Small intestine (tissue), 7 donors: ENCODE measurements around the gene PDXP. TPM values are rescaled to one million over a fixed set of nuclear protein-coding genes. Genes with fewer than 3 reads are reported as not detected.

Source experiments
- DNase-seq, 2 donors: peaks; one replicate each; pipeline versions ENCODE4 v3.0.0 to v3.0.0-alpha.2; 2013
- FAIRE-seq: peaks from 2 replicates; lab custom pipeline; 2012; peaks lifted over from hg19 to GRCh38; lab: Jason Lieb, UNC
- H3K27ac ChIP-seq, 3 donors: one replicate each; pipeline ENCODE4 v1.5.1; 2013; ENCODE audit warnings: low read length in 2 of 3, mild to moderate bottlenecking in 2 of 3, control low read depth in 1 of 3, inconsistent platforms in 1 of 3, low read depth in 1 of 3, moderate library complexity in 1 of 3
- H3K27me3 ChIP-seq, 3 donors: one replicate each; pipeline ENCODE4 v1.6.1; 2013; ENCODE audit warnings: low read length in 3 of 3, inconsistent platforms in 1 of 3; ENCODE audit not compliant: control insufficient read depth in 3 of 3, insufficient read depth in 3 of 3
- H3K36me3 ChIP-seq, 3 donors: one replicate each; pipeline ENCODE4 v1.6.1; 2013; ENCODE audit warnings: low read length in 3 of 3, inconsistent platforms in 1 of 3, low read depth in 1 of 3, mild to moderate bottlenecking in 1 of 3, moderate library complexity in 1 of 3; ENCODE audit not compliant: control insufficient read depth in 3 of 3, insufficient read depth in 2 of 3
- H3K4me1 ChIP-seq, 3 donors: one replicate each; pipeline ENCODE4 v1.6.1; 2013; ENCODE audit warnings: low read length in 2 of 3, inconsistent platforms in 1 of 3, low read depth in 1 of 3, mild to moderate bottlenecking in 1 of 3, moderate library complexity in 1 of 3; ENCODE audit not compliant: control insufficient read depth in 3 of 3, insufficient read depth in 2 of 3
- H3K4me3 ChIP-seq, 3 donors: one replicate each; pipeline ENCODE4 v1.5.1; 2013; ENCODE audit warnings: low read length in 3 of 3, control low read depth in 1 of 3, inconsistent platforms in 1 of 3, low read depth in 1 of 3, mild to moderate bottlenecking in 1 of 3, moderate library complexity in 1 of 3
- H3K9me3 ChIP-seq, 2 donors: one replicate each; pipeline ENCODE4 v1.6.1; 2013; ENCODE audit warnings: low read depth in 1 of 2, low read length in 1 of 2; ENCODE audit not compliant: control insufficient read depth in 2 of 2, insufficient read depth in 1 of 2
- WGBS, 3 donors: extraction: QIAGEN DNeasy Blood & Tissue Kit; methylation state at CpG; one replicate each; pipeline ENCODE4 v1.1.7; 2013; 5-methylcytosine and 5-hydroxymethylcytosine counted together
- polyA plus RNA-seq, 4 donors: library from polyadenylated mRNA; stranded (reverse) in 3 of 4; unstranded in 1 of 4; fragments of 200-250 nt in 3 of 4; fragments of 120-200 nt in 1 of 4; gene quantifications; one replicate each; pipeline versions ENCODE4 v1.2.1 to v1.2.3, GENCODE V29; 2013
- donor health status: healthy with polysubstance abuse.
- donor health status: control.
- donor health status: control.
- donor health status: Bipolar disorder and iron deficiency.
- donor health status: healthy.

PDXP gene
- polyA plus RNA-seq, 4 donors: 24.1 to 98.6 (median 57.3) TPM

GRCh38 chr22:37710675-37711074 is 52.2 kb downstream of the PDXP start:
- Histone ChIP-seq H3K27me3 (no peaks in the 10 kb centered on the region), H3K4me3 (no peak overlapping the region), H3K9me3 (peaks cover 0 to 6% of the 10 kb centered on the region in 2 donors), H3K4me1 (no peaks in the 10 kb centered on the region), H3K27ac (no peak overlapping the region), H3K36me3 (peaks cover 0 to 28% (median 0%) of the 10 kb centered on the region in 3 donors)
- FAIRE-seq (no peak), DNase-seq (no peak)
- WGBS, 3 donors: 74 to 80% (median 78%) methylated on average over 3 of the region's 3 CpGs

DNA sequence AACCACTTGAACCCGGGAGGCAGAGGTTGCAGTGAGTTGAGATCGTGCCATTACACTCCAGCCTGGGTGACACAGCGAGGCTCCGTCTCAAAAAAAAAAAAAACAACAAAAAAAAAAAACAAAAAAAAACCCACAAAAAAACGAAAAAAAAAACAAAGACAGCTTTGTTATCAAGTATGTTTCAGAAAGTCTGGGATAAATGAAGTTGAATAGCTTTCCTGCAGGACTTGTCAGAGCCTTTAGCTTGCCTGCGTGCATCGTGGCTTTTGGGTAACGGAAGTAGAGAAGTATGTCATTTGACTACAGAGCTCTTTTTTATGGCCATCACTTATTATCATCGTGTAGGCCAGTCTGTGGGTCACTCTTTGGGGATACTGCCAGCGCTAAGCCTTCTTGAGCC is 53.0 kb downstream of the PDXP start:
- H3K27me3 ChIP-seq: no peaks in the 10 kb centered on the region
- no peak for FAIRE-seq
- peaks cover 0 to 24% (median 0%) of the 10 kb centered on the region in 3 donors for H3K36me3 ChIP-seq
- no peaks in the 10 kb centered on the region for H3K4me1 ChIP-seq
- WGBS, 3 donors: 88 to 92% (median 91%) methylated on average over 10 of the region's 10 CpGs
- H3K27ac ChIP-seq: no peak overlapping the region
- no peak overlapping the region for H3K4me3 ChIP-seq
- DNase-seq: no peak
- H3K9me3 ChIP-seq: peaks cover 0 to 6% of the 10 kb centered on the region in 2 donors

- no peak overlapping the region for H3K27ac ChIP-seq
- 89 to 94% (median 90%) methylated on average over 7 of the region's 7 CpGs for WGBS, 3 donors
- H3K4me3 ChIP-seq: no peak overlapping the region
- peaks cover 0 to 6% of the 10 kb centered on the region in 2 donors for H3K9me3 ChIP-seq
- FAIRE-seq (no peak), DNase-seq (no peak)
- peaks cover 0 to 23% (median 0%) of the 10 kb centered on the region in 3 donors for H3K36me3 ChIP-seq
- no peaks in the 10 kb centered on the region for H3K4me1 ChIP-seq
- no peaks in the 10 kb centered on the region for H3K27me3 ChIP-seq
Observed at GRCh38 chr22:37713761-37714160, 55.2 kb downstream of the PDXP start.

DNA sequence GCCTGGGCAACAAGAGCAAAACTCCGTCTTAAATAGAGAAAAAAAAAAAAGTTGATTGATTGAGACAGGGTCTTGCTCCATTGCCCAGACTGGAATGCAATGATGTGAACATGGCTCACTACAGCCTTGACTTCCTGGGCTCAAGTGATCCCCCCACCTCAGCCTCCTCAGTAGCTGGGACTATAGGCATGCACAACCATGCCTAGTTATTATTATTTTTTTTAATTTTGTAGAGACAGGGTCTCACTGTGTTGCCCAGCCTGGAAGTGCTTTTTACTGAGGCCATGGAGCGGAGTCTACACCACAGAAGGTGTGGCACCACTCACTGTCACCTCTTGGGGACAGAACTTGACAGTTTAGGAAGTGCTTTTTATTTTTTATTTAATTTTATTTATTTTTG is 56.1 kb downstream of the PDXP start:
- FAIRE-seq: no peak
- 85 to 98% (median 88%) methylated on average over 2 of the region's 2 CpGs for WGBS, 3 donors
- Histone ChIP-seq H3K4me1 (no peaks in the 10 kb centered on the region), H3K4me3 (no peak overlapping the region), H3K27me3 (no peaks in the 10 kb centered on the region), H3K27ac (no peak overlapping the region), H3K36me3 (peaks cover 0 to 19% (median 0%) of the 10 kb centered on the region in 3 donors), H3K9me3 (no peaks in the 10 kb centered on the region)
- DNase-seq: no peak

- Histone ChIP-seq H3K4me3 (no peak overlapping the region), H3K27me3 (no peaks in the 10 kb centered on the region), H3K27ac (no peak overlapping the region), H3K4me1 (no peaks in the 10 kb centered on the region), H3K9me3 (no peaks in the 10 kb centered on the region), H3K36me3 (peaks cover 0 to 15% (median 0%) of the 10 kb centered on the region in 3 donors)
- DNase-seq (no peak), FAIRE-seq (no peak)
- 87 to 98% (median 97%) methylated on average over 7 of the region's 7 CpGs for WGBS, 3 donors
Observed at GRCh38 chr22:37715760-37716159, 57.2 kb downstream of the PDXP start.

Other genes with a start within 250 kb of the PDXP start
- under 1 TPM in 2 of 4 donors, not detected in 2; 0.07 to 0.16 TPM for gene ELFN2, start 231.2 kb upstream of the PDXP start, polyA plus RNA-seq
- gene MFNG, start 172.3 kb upstream of the PDXP start, polyA plus RNA-seq: 10 to 100 TPM in 3 of 4 donors, 1 to 10 TPM in 1; 7.3 to 21.3 (median 19.9) TPM
- 100 to 1,000 TPM in 2 of 4 donors, 10 to 100 TPM in 2; 31.5 to 129 (median 88.8) TPM for gene CARD10, start 139.3 kb upstream of the PDXP start, polyA plus RNA-seq
- 10 to 100 TPM; 19.7 to 81.5 (median 35.3) TPM for gene CDC42EP1, start 98.2 kb upstream of the PDXP start, polyA plus RNA-seq
- 100 to 1,000 TPM; 174 to 485 (median 233) TPM for gene LGALS2, start 78.6 kb upstream of the PDXP start, polyA plus RNA-seq
- 10 to 100 TPM; 42.8 to 73.2 (median 56.0) TPM for gene GGA1, start 49.9 kb upstream of the PDXP start, polyA plus RNA-seq
- 10 to 100 TPM; 20.8 to 46.0 (median 28.5) TPM for gene SH3BP1, start 19.1 kb upstream of the PDXP start, polyA plus RNA-seq
- gene LGALS1, start 16.9 kb downstream of the PDXP start, polyA plus RNA-seq: 100 to 1,000 TPM in 3 of 4 donors, 10 to 100 TPM in 1; 36.9 to 396 (median 243) TPM
- 10 to 100 TPM; 16.6 to 28.9 (median 23.3) TPM for gene NOL12, start 27.6 kb downstream of the PDXP start, polyA plus RNA-seq
- gene TRIOBP, start 38.3 kb downstream of the PDXP start, polyA plus RNA-seq: 10 to 100 TPM; 20.4 to 46.8 (median 35.2) TPM
- gene GCAT, start 149.2 kb downstream of the PDXP start, polyA plus RNA-seq: 10 to 100 TPM in 2 of 4 donors, 1 to 10 TPM in 2; 2.9 to 12.3 (median 8.9) TPM
- under 1 TPM in 1 of 4 donors, not detected in 3; 0.04 TPM for gene GALR3, start 164.7 kb downstream of the PDXP start, polyA plus RNA-seq
- gene ANKRD54, start 185.6 kb downstream of the PDXP start, polyA plus RNA-seq: 10 to 100 TPM; 15.4 to 23.2 (median 20.7) TPM
- 100 to 1,000 TPM; 176 to 609 (median 324) TPM for gene EIF3L, start 190.7 kb downstream of the PDXP start, polyA plus RNA-seq
- 10 to 100 TPM in 2 of 4 donors, 1 to 10 TPM in 2; 8.4 to 16.4 (median 10.1) TPM for gene MICALL1, start 247.6 kb downstream of the PDXP start, polyA plus RNA-seq